Skin epidermis (tissue), 12 donors: Measurements from ENCODE around the gene NEK7.
A peak's percentile ranks its signal among the peaks of the same experiment; 100 is the strongest.

ENCODE experiments used
- H3K27ac ChIP-seq, 21 experiments: fragments of 200-600 bp; sonication (generic) in 11 of 21; one replicate each; pipeline ENCODE4 v1.5.0; 2020; ENCODE audit warnings: mild to moderate bottlenecking in 3 of 21, inconsistent platforms in 2 of 21, moderate library complexity in 2 of 21
- H3K4me3 ChIP-seq, 7 experiments: fragments of 200-600 bp; sonication (generic) in 2 of 7; one replicate each; pipeline ENCODE4 v1.5.0; 2020; ENCODE audit warnings: inconsistent platforms in 2 of 7, mild to moderate bottlenecking in 2 of 7, moderate library complexity in 1 of 7

Gene NEK7

GRCh38 chr1:198141668-198142351 is 15.0 kb upstream of the NEK7 start:
- Histone ChIP-seq H3K4me3 (no peak overlapping the region), H3K27ac (no peak overlapping the region)

- no peak overlapping the region for H3K27ac ChIP-seq
- no peak overlapping the region for H3K4me3 ChIP-seq
Observed at GRCh38 chr1:198143797-198144196, 13.0 kb upstream of the NEK7 start.

GRCh38 chr1:198147216-198147615 is 9.6 kb upstream of the NEK7 start:
- Histone ChIP-seq H3K4me3 (no peak overlapping the region), H3K27ac (no peak overlapping the region)

- H3K4me3 ChIP-seq: no peak overlapping the region
- H3K27ac ChIP-seq: no peak overlapping the region
Observed at GRCh38 chr1:198150369-198150768, 6.4 kb upstream of the NEK7 start.

- no peak overlapping the region for H3K4me3 ChIP-seq
Observed at GRCh38 chr1:198151688-198152087, 5.1 kb upstream of the NEK7 start.

GRCh38 chr1:198153103-198153502 is 3.7 kb upstream of the NEK7 start:
- H3K4me3 ChIP-seq: no peak overlapping the region
- H3K27ac ChIP-seq: no peak overlapping the region

More at GRCh38 chr1:198151688-198152087, 5.1 kb upstream of the NEK7 start:
- no peak overlapping the region for H3K27ac ChIP-seq

GRCh38 chr1:198153804-198154203 is 3.0 kb upstream of the NEK7 start:
- Histone ChIP-seq H3K27ac (no peak overlapping the region), H3K4me3 (no peak overlapping the region)

GRCh38 chr1:198155253-198155652 is 1.5 kb upstream of the NEK7 start:
- Histone ChIP-seq H3K27ac (no peak overlapping the region), H3K4me3 (no peak overlapping the region)

- Histone ChIP-seq H3K4me3 (peak overlapping the region; percentile 72 to 100 (median 96)), H3K27ac (peak overlapping the region; percentile 93 to 99 (median 98))
Observed at GRCh38 chr1:198156111-198156744, 570 bp upstream of the NEK7 start.

- peak overlapping the region; percentile 93 to 99 (median 98) for H3K27ac ChIP-seq
- peak overlapping the region; percentile 72 to 100 (median 96) for H3K4me3 ChIP-seq
Observed at GRCh38 chr1:198157241-198157846, 546 bp downstream of the NEK7 start.

GRCh38 chr1:198157847-198158725 is 1.3 kb downstream of the NEK7 start:
- peak overlapping the region; percentile 72 to 100 (median 96) for H3K4me3 ChIP-seq
- peak overlapping the region in 20 of 21 experiments; percentile 93 to 99 (median 98) for H3K27ac ChIP-seq

GRCh38 chr1:198158735-198159589 is 2.2 kb downstream of the NEK7 start:
- Histone ChIP-seq H3K27ac (peak overlapping the region; percentile 34 to 99 (median 98)), H3K4me3 (peak overlapping the region; percentile 72 to 100 (median 96))

- H3K27ac ChIP-seq: peak overlapping the region in 8 of 21 experiments; percentile 85 to 99 (median 98)
Observed at GRCh38 chr1:198160222-198160621, 3.4 kb downstream of the NEK7 start.

GRCh38 chr1:198160946-198161614 is 4.3 kb downstream of the NEK7 start:
- Histone ChIP-seq H3K27ac (peak overlapping the region in 2 of 21 experiments; percentile 13 to 98), H3K4me3 (no peak overlapping the region)

More at GRCh38 chr1:198160222-198160621, 3.4 kb downstream of the NEK7 start:
- H3K4me3 ChIP-seq: no peak overlapping the region

GRCh38 chr1:198161718-198162090 is 4.9 kb downstream of the NEK7 start:
- H3K4me3 ChIP-seq: no peak overlapping the region
- H3K27ac ChIP-seq: peak overlapping the region in 7 of 21 experiments; percentile 13 to 98 (median 42)

GRCh38 chr1:198162091-198162767 is 5.4 kb downstream of the NEK7 start:
- Histone ChIP-seq H3K4me3 (no peak overlapping the region), H3K27ac (peak overlapping the region in 8 of 21 experiments; percentile 13 to 98 (median 36))

- H3K27ac ChIP-seq: peak overlapping the region in 8 of 21 experiments; percentile 7 to 98 (median 46)
- H3K4me3 ChIP-seq: no peak overlapping the region
Observed at GRCh38 chr1:198165927-198166647, 9.3 kb downstream of the NEK7 start.
